CD4-positive, alpha-beta T cell treated with Interleukin-21 for 1 hour (primary cell): Measurements from ENCODE around the gene CXXC4.

ENCODE experiments used
- DNase-seq: peaks from one replicate; pipeline ENCODE4 v3.0.0-alpha.2; 2020

Gene CXXC4

DNA sequence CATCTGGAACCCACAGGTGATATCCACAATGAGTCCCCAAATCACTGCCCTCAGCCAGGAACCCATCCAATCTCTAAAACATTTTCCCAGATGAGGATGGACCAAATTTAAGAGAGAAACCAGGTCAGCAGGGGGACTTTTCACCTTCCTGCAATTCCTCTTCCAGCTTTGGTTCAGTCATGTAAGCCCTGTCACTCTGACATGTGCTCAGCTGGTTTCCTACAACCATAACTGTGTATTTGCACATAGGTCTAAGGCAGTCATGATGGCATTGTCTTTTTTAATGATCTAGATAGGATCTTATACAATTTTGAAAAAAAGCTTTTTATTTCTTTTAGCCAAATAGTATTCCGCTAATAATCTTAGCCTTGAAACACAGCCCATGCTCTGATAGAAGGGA is 6.5 kb downstream of the CXXC4 start:
- no peak for DNase-seq

- DNase-seq: no peak
Observed at GRCh38 chr4:104486716-104487504, 7.8 kb downstream of the CXXC4 start.

GRCh38 chr4:104475652-104476051 is 19.0 kb downstream of the CXXC4 start:
- no peak for DNase-seq

DNA sequence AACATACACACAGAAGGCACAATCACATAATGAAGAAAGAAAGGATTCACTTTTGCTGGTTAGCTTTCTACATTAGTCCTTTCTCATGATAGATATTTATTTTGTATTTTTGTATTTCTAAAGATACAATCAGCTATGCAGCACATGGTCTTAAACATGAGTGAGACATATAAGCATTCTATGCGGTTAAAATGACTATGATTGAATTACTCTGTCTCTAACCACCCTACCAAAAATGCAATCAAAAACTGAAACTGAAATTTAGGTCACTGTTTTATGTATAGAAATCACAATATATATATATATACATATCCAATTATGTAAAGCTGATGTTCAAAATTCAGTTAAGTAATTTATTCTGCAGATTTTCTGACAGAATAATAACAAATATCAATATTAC is 21.9 kb downstream of the CXXC4 start:
- no peak for DNase-seq

DNA sequence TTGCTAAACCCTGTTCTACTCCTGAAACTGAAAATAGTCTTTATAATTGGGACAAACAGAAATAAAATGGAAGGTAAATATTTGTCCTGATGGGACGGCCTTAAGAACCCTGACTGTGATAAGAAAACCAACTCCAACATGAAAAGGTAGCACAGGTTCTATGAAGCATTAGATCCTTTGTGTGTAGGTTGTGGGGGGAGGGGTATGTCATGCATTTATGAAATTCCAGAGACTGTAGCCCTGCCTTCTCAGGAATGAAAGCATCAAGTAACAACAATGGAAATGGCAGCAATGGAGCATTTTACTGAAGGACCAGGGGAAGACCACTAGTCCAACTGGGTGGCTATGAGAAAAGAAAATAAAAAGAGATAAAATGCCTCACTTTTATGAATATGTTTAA is 23.9 kb downstream of the CXXC4 start:
- no peak for DNase-seq

GRCh38 chr4:104469794-104470193 is 24.9 kb downstream of the CXXC4 start:
- no peak for DNase-seq

GRCh38 chr4:104465619-104466018 is 29.1 kb downstream of the CXXC4 start:
- no peak for DNase-seq

DNA sequence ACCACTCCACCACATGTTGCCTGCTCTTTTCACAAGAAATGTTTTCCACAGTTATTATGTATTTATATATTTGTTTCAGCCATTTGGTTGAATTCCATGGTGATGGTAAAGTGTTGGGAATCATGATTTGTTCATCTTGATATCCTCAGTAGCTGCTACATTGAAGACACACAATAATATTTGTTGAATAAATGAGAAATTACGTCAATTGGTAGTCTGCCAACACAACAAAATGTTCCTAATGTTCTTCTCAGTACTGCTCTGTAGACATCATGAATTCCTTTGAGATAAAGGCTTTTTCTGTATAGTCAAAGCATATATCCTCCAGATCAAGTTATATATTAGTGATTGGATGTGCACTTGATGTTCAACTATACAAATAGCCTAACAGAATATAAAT is 29.5 kb downstream of the CXXC4 start:
- DNase-seq: no peak

DNA sequence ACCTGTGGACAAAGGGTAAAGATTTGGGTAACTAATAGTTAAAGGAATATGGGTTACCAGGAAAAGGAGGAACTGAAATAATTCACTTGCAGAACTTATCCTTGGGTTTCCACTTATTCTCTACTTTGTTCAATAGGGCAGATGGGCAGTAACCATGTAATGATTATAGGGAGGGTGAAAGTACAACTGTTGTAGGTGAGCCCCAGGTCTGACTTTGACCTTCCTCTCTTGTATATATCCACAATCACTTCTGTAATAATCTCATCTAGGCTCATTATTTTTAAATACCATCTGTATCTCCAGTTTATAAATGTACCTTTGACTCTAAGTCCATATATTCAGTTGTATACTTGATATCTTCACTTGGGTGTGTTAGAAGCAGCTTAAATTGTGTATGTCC is 32.1 kb downstream of the CXXC4 start:
- DNase-seq: no peak

DNA sequence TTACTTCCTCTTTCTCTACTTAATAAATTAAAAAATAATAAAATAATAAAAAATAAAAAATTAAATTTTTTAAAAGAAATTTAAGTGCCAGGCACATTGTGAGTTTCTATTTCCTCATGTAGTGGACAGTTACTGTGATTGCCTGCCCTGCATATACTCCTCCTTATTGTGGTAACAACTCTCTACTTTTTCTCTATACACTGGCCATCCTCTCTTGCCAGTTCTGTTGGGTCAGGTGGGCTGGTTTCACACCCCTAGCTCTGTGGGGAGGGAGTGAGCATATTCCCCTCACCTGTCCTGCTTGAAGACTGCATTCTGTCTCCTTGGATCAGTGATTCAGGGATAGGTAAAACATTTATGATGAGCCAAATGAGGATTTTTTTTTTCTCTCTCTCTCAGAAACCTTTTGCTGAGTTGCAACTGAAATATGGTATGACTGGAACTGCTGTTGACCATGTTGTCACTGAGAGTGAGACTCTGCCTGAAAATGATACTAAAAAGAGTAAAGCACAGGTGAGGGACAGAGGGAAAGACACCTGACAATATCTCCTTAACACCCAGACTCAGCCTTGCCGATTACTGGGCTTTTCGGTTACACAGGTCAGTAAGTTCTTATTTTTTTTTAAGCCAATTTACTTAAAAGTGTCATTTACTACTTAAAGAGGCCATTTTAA is 37.2 kb downstream of the CXXC4 start:
- no peak for DNase-seq

DNA sequence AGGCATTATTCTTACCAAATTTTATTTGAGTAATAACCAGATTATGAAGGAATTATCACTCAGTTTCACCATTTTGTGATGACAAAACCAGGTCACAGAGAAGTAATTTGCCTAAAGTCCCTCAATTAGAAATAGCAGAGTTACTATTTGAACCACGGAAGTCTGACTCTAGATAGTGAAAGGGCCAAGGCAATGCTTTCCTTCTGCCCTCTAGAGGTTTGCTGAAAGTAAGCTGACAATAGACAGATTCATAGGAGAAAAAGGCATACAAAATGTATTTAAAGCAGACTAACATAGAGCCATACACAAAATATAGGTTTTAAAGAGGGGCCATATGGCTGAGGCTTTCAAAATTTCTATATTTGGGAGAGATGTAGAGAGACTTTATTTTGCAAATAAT is 43.1 kb downstream of the CXXC4 start:
- no peak for DNase-seq

DNA sequence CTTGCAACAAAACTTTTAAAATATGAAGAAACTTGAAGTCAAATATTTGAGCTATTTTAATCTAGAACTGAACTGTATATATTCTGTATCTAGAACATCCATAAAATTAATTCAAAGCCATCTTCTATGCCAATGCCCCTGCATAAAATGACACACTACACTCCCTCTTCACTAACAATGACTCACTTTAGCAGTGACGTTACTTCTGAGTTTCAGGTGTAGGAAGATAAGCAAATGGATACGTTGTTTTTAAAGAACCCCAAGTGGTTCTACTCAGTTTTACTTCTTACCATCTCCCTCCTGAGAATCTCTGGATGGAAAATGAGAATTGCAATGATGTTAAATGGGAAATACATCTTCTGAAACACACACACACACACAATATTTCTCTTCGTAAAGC is 45.2 kb downstream of the CXXC4 start:
- DNase-seq: no peak

- DNase-seq: no peak
Observed at GRCh38 chr4:104447294-104447693, 47.4 kb downstream of the CXXC4 start.

GRCh38 chr4:104446431-104447278 is 48.0 kb downstream of the CXXC4 start:
- DNase-seq: no peak

- DNase-seq: no peak
Observed at GRCh38 chr4:104444685-104445084, 50.0 kb downstream of the CXXC4 start.

DNA sequence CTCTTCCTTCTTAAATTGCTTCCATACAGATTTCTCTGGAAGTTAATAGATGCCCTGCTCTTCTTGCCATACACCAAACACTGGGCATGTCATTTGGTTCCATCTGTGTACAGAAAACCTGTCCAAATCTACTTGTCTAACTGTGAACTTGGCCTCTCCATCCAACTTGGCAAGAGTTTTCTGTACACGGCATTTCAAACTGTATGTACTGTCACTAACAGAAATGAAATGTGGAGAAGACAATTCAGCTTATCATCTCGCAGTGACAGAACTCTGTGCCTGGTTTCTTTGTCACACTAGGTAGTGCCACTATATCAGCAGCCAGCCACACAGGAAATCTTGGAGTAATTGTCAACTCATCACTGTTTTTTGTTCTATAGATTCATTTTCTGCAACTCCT is 58.2 kb downstream of the CXXC4 start:
- DNase-seq: no peak

- DNase-seq: no peak
Observed at GRCh38 chr4:104429150-104429741, 65.4 kb downstream of the CXXC4 start.

- DNase-seq: no peak
Observed at GRCh38 chr4:104425948-104426347, 68.7 kb downstream of the CXXC4 start.

DNA sequence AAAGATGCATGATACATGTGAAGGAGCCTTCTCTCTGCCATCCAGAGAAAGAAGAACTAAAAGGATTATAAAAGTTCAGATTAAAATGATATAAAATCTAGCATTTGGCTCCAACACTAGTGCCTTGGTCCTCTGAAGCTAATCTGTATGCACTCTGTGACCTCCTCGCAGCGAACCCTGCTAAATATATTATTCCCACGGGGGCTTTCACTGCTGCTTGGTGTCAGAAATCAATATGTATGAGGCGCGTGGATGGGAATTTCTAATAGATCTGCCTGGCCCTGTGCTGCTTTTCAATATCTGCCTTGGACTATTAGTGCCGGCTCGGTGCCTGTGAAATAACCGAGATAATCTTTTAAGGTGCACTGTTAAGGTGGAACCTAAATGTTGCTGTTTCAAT is 69.7 kb downstream of the CXXC4 start:
- DNase-seq: no peak

GRCh38 chr4:104424475-104424941 is 70.2 kb downstream of the CXXC4 start:
- DNase-seq: no peak

- no peak for DNase-seq
Observed at GRCh38 chr4:104421566-104421965, 73.1 kb downstream of the CXXC4 start.

DNA sequence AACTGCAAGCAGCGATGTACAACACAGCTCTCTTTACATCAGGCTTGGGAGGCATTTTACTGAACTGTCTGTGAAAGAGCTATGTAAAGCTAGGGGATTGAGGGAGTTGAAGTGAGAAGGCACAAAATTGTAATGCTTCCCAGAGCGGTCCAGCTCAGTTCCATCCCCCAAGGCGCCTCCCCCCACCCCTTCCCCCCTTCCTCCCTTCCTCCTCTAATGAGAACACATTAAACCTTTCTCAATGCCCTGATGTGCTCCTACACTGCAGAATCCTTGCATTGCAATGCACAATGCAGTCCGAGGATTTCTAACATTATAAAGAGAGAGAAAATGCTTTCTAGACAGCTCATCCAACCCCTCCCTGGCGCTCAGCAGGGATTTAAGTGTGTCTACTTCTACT is 73.9 kb downstream of the CXXC4 start:
- no peak for DNase-seq
